HG03439 (cell line): Measurements from ENCODE around the gene PHF24.

Experiments
- ATAC-seq: cut with Tn5 transposase; IDR thresholded peaks from one replicate; pipeline ENCODE4 v1.9.1; 2021; ENCODE audit warnings: mild to moderate bottlenecking, moderate library complexity; ENCODE audit not compliant: unreplicated experiment

PHF24 gene

GRCh38 chr9:34982361-34982760 is 24.3 kb downstream of the PHF24 start:
- ATAC-seq = no peak

- no peak for ATAC-seq
Observed at GRCh38 chr9:34983209-34983608, 25.1 kb downstream of the PHF24 start.

- ATAC-seq = no peak
Observed at GRCh38 chr9:34984049-34984448, 26.0 kb downstream of the PHF24 start.

GRCh38 chr9:34985311-34985899 is 27.3 kb downstream of the PHF24 start:
- ATAC-seq = no peak

- no peak for ATAC-seq
Observed at GRCh38 chr9:34986540-34987047, 28.5 kb downstream of the PHF24 start.

- ATAC-seq = no peak
Observed at GRCh38 chr9:34987160-34987901, 29.2 kb downstream of the PHF24 start.

- ATAC-seq = no peak
Observed at GRCh38 chr9:34988218-34989002, 30.3 kb downstream of the PHF24 start.

- peak; percentile 90 for ATAC-seq
Observed at GRCh38 chr9:34989003-34989945, 31.2 kb downstream of the PHF24 start, which contains the start of gene DNAJB5. DNAJB5 (plus strand) TSS chr9:34989745; CDS start chr9:34990631, 886 bp downstream.

- no peak for ATAC-seq
Observed at GRCh38 chr9:34989946-34990635, 32.0 kb downstream of the PHF24 start.

- no peak for ATAC-seq
Observed at GRCh38 chr9:34990908-34991606, 33.0 kb downstream of the PHF24 start.

GRCh38 chr9:34991607-34992375 is 33.7 kb downstream of the PHF24 start:
- ATAC-seq = no peak

GRCh38 chr9:34992376-34992951 is 34.4 kb downstream of the PHF24 start:
- ATAC-seq = no peak

- ATAC-seq = no peak
Observed at GRCh38 chr9:34993502-34994259, 35.6 kb downstream of the PHF24 start.

- ATAC-seq = no peak
Observed at GRCh38 chr9:34994260-34994899, 36.3 kb downstream of the PHF24 start.

GRCh38 chr9:34994900-34995669 is 37.0 kb downstream of the PHF24 start:
- no peak for ATAC-seq

GRCh38 chr9:34995670-34996060 is 37.6 kb downstream of the PHF24 start:
- ATAC-seq = no peak
